GM12892 (cell line): Measurements from ENCODE around the gene NDFIP2.

Experiments
- POLR2A ChIP-seq: IDR thresholded peaks from 2 replicates; pipeline ENCODE4 v1.6.1; 2011; ENCODE audit warnings: low read depth, low read length, control low read depth
- POLR2AphosphoS5 ChIP-seq: IDR thresholded peaks from 2 replicates; pipeline ENCODE4 v1.6.1; 2011; ENCODE audit warnings: low read depth, low read length, control low read depth
- TAF1 ChIP-seq: IDR thresholded peaks from 2 replicates; pipeline ENCODE4 v1.6.1; 2011; ENCODE audit warnings: low read depth, mild to moderate bottlenecking, control low read depth, low read length, borderline replicate concordance

DNA sequence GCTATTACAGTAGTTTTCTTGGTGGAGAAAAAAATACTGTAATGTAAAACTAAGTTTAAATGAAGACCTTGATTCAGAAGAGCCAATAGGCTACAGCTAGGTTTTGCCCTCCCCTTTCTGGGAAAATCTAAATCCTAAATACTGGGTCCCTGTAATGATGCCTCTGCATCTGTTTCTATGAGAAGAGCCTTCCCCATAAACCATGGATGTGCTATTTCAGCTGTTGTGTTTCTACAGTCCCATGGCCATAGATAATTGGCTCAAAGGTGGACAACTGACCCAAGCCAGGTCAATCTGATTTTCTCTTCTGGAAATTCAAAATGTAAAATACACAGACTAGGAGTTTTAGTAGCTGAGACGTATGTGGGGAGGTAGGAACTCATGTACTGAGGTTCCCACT lies 101.9 kb downstream of the NDFIP2 start:
- TF ChIP-seq POLR2A (no peak), POLR2AphosphoS5 (no peak), TAF1 (no peak)
